CD4-positive, alpha-beta T cell treated with Interleukin-21 for 1 hour (primary cell): ENCODE results near the gene ATP5MC2.
"Not testable (repeated sequence)": the region's sequence is repeated elsewhere in the genome, so short reads cannot be mapped to it uniquely, and the experiment has no call there.

Experiments
- DNase-seq: peaks from one replicate; pipeline ENCODE4 v3.0.0-alpha.2; 2020

The ATP5MC2 gene

DNA sequence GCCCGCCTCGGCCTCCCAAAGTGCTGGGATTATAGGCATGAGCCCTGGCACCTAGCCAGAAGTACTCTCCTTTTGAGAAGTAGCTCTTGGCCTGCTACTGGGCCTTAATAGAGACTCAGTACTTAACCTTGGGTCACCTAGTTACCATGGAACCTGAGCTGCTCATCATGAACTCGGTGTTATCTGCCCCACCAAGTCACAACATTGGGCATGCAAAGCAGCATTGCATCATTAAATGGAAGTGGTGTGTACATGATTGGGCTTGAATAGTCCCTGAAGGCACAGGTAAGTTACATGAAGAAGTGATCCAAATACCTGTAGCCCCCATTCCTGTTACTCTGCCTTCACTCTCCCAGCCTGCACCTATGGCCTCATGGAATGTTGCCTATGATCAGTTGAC is 31.8 kb downstream of the ATP5MC2 start:
- DNase-seq = no peak

DNA sequence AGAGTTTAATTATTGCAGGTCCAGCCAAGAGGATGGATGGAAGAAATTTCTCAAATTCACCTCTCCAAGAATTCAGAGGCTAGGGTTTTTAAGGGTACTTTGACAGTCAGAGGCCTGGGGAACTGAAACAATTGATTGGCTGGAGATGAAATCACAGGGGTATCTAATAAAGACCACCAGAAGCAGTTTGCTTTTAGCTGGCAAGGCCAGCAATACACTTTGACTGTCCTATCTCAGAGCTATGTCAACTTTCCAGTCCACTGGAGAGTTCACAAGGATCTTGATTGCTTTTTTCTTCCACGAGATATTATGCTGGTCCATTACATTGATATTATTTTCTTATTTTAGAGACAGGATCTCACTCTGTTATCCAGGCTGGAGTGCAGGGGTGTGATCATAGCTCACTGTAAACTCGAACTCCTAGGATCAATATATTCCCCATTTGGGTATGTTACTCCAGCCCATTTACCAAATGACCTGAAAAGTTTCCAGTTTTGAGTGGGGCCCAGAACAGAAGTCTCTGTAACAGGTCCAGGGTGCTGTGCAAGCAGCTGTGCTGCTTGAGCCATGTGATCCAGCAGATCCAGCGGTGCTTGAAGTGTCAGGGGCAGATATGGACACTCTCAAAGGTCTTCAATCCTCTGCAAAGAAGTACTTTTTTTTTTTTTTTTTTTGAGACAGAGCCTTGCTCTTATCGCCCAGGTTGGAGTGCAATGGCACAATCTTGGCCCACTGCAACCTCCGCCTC is 32.5 kb downstream of the ATP5MC2 start:
- no peak for DNase-seq

DNA sequence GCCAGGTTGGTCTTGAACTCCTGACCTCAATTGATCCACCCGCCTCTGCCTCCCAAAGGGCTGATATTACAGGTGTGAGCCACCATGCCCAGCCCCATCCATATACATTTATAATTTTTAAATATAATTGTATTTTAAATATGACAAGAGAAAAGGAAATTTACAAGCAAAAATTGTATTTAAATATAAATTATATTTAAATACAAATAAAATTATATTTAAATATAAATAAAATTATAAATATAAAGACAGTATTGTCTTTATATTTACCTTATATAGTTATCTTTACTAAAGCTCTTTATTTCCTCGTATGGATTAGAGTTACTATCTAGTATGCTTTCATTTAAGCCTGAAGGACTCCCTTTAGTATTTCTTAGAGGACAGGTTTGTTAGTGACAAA is 37.8 kb downstream of the ATP5MC2 start:
- DNase-seq = no peak

DNA sequence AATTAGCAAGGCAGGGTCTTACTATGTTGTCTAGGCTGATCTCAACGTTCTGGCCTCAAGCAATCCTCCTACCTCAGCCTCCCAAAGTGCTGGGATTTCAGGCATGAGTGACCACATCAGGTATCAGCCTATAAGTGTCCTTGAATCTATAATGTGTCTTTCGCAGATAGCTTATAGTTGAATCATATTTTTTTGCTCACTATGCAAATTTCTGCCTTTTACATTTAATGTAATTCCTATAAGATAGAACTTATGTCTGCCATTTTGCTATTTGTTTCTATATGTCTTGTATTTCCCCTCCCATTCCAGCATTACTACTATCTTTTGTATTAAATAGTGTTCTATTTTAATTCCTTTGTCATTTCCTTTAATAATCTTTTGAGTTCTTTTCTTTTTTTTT is 39.2 kb downstream of the ATP5MC2 start:
- DNase-seq = no peak

DNA sequence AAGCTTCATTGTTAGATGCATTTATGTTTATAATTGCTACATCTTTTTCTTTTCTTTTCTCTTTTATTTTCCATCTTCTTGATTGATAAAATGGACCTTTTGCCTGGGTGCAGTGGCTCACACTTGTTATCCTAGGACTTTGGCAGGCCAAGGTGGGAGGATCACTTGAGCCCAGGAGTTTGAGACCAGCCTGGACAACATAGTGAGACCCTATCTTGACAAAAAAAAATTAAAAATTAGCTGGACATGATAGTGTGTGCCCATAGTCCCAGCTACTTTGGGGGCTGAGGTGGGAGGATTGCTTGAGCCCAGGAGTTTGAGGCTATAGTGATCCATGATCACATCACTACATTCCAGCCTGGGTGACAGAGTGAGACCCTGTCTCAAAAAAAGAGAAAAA is 40.2 kb downstream of the ATP5MC2 start:
- DNase-seq = not testable (repeated sequence)

DNA sequence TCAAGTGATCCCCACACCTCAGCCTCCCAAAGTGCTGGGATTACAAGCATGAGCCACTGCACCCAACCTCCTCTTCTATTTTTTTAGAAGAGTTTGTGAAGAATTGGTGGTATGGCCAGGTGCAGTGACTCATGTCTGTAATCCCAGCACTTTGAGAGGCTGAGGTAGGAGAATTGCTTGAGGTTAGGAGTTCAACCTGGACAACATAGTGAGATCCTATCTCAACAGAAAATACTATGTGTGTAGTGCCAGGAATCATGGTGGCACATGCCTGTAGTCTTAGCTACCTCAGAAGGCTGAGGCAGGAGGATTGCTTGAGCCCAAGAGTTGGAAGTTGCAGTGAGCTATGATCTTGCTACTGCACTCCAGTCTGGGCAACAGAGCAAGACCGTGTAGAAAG is 44.2 kb downstream of the ATP5MC2 start:
- no peak for DNase-seq

DNA sequence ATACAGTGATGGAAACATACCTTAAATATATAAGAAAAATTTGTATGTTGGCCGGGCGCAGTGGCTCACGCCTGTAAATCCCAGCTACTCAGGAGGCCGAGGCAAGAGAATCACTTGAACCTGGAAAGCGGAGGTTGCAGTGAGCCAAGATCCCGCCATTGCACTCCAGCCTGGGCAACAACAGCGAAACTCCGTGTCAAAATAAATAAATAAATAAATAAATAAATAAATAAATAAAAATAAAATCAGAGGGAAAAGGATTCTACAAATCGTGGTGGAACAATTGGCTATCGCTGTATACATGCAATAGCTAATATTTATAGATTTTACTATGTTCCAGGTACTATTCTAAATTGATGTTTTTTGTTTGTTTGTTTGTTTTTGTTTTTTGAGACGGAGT is 48.0 kb downstream of the ATP5MC2 start:
- no peak for DNase-seq

DNA sequence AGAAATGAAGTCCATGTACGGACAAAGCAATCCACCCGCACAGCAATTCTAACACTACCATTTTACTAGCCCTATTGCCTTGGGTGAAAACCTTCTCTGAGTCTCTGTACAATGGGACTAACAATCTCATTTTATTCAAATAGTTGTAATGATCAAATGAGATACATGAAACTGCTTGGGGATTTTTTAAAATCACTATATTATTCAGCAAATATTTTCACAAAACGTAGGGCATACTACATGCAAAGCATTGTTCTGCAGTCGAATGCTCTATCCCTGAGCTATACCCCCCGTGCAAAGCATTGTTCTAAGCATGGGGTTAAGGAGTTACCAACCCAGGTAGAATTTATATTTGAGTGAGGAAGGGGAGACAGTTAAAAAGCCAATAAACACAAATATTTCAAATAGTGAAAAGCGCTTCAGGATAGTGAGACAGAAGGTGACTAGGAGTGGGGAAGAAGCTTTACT is 49.1 kb downstream of the ATP5MC2 start:
- DNase-seq = no peak

DNA sequence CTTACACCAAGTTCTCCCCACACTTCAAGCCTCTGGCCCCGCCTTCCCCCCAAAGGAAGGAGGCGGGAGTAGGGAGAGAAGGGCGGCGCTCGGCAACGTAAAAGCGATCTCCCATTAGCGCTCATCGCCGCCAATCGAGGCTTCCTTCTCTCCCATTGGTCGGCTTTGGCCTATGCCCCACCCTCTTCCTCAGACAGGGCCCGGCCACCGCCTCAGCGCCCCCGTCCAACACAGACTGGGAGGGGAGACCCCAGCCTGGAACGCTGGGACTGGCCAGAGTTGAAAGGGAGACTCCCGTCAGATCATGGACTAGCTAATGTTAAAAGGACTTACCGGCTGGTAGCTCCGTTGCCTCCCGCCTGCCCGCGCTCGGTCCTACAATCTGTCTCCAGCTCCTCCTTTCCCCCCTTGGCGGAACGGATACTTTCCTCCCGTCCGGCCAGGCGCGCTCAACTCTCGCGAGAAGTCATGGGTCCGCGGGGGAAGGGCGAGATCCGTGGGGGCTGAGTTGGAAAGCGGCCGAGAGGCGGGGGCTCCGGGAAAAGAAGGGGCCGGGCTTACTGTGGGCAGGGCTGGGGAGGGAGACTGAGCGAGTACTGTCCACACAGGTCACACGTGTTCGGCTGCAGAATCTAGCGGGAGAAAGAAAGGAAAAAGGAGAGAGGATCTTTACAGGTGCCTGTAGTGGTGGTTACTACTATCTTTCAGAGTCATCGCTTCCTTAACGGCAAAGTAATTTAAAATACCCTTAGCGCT is 49.8 kb downstream of the ATP5MC2 start, which contains the start of gene ATF7:
TSS of gene ATF7 (minus strand) at position 437 of the 756 bp plus-strand sequence. CDS start 25,382 bp downstream, outside the sequence.
- DNase-seq = peak; percentile 99

DNA sequence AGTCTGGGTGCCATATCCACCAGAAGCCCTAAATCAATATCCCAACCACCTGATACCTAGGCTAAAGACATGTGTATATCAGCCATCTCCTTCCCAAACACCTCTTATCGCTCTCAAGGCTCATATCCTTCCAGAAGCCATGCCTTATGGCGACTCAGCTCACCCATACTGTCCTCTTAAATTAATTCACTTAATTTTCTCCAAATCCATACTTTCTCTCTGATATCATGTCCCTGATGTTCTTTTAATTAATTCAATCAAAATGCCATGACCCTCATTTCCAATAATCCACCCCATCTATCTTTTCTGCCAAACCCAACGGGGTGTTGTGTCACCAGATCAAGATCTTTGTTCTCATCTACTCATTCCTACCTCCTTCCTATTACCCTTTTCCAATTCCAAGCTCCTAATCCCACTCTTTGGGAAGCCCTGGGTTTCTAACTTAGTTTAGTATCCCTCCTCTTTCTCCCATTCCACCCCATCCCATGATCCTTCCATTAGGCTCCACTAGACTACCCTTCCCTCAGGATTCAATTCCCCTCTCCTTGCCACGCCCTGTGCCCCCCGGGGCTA is 50.4 kb downstream of the ATP5MC2 start:
- no peak for DNase-seq

DNA sequence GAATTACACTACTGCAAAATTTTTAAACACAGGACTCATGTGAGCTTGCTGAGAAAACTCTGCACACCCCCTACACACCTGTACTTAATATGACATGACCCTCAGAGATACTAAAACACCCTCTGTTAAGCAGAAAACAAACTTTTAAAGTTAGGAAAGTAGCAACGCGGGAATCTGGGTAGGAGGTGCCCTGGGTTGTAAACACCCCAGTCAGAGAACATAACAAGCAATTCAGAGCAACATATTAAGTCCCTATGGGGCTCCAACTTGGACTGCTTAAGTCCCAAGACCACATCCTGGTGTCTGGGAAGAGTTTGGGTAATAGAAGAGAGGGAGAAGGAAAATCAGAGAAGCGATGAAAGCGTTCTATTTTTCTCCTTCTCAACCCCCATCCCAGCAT is 50.9 kb downstream of the ATP5MC2 start:
- DNase-seq = no peak

DNA sequence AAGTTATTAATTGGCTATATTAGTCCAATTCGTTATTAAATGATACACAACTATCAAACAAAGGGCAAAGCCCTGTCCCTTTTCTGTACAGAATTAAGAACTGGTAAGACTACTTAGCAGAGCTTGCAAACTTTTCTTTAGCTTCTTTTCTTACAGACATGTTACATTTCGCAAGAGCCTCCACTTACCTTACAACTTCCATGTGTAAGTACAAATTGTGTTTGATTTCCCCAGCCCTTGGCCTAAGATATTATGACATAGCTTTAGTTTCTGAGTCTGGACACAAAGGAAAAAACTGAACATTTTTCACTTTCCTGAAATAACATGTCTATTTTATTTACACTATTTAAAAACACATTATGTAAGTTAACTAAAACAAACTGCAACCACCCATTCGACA is 51.4 kb downstream of the ATP5MC2 start:
- no peak for DNase-seq

DNA sequence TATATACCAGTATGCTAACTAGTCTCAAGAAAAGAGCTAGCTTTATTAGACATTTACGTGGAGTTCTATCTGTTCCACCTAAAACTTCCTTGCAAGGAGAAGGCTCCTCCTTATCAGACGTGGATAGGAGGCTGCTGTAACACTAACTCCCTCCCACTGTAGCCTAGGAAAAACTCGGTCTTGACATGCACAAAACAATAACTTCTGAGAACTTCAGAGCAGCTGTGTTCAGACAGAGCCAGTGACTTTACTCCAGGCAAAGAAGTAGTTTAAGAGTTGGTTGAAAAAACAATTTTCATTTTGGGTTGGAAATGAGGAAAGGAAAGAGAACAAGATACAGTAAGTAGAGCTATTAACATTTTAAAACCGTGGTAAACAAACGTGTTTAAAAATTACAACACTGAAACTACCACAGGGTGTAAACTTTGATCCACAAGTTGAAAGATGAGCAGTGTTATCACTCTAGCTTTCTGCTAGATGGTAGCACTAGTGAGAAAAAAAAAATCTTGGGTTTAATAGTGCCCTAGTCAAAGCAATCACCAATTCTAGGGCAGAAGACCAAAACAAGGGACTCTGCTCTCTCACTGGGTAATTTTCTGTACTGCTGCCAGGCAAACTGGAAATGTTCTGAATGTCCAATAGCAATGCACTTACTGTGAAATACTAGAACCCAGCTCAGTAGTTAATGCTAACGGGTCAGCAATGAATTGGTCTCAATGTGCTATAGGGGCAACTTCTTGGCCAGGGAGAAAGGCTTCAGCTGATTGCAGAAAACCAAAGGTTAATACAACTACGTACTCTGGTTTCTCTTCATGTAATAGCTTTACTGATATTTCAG is 52.1 kb downstream of the ATP5MC2 start:
- no peak for DNase-seq

DNA sequence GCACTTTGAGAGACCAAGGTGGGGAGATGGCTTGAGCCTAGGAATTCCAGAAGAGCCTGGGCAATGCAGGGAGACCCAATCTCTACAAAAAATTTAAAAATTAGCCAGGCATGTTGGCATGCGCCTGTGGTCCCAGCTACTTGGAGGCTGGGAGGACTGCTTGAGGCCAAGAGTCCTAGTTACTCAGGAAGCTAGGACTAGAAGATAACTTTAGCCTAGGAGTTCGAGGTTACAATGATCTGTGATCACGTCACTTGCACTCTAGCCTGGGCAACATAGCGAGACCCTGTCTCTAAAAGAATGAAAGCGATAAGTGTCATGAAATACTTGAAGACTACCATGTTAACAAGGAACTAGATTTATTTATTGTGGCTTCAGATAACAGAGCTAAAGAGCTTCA is 53.2 kb downstream of the ATP5MC2 start:
- DNase-seq = no peak

DNA sequence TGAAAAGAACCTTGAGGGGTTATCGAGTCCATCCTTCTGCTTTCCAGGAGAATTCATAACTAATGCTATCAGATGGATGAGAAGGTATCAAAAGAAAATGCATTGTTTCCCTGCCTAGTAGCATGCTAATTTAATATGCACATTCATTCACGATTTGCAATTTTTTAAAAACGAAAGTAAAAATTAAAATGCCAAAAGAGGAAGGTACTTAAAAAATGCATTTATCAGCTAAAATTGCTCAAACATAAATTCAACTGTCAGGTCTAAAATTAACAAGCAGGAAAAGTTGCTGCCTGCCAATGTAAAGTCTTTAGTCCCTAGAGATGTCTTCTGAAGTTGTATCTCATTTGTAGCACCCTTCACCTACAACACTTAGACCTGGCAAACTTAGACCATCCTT is 57.6 kb downstream of the ATP5MC2 start:
- DNase-seq = no peak

DNA sequence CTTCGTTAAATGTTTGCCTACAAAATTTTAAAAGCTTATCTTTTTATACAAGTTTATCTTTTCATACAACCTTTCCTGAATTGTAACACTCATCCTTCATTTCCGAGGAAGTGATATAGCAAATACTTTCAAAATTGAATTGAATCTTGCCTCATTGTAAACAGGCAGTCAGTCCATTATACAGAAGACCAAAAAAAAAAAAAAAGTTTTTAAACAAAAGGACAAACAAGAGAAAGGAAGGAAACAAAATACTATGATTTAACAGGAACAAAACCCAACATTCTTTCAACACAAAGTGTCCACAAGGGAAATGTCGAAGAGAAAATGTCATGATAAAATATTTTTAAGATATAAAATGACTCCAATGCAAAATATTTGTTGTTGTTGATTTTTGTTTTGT is 58.2 kb downstream of the ATP5MC2 start:
- DNase-seq = no peak

DNA sequence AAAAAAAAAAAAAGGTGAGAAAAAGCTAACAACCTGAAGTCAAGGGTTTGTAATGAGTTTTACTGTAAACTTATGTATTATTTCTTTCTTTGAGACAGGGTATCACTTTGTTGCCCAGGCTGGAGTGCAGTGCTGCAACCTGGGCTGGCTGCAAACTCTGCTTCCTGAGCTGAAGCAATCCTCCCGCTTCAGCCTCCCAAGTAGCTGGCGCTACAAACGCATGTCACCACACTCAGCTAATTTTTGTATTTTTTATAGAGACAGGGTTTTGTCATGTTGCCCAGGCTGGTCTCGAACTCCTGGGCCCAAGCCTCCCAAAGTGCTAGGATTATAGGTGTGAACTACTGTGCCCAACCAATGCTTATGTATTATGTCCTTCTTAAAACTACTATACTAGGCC is 58.9 kb downstream of the ATP5MC2 start:
- DNase-seq = no peak
